Astrocyte of the cerebellum (primary cell): ENCODE results near the gene RIPK4.

Experiments used
- DNase-seq: peaks from one replicate; pipeline ENCODE4 v3.0.0-alpha.2; 2011; ENCODE audit warnings: low read depth
- H3K4me3 ChIP-seq: 2 replicates; pipeline ENCODE4 v1.5.1; 2011; ENCODE audit warnings: mild to moderate bottlenecking, low read depth, low read length, moderate library complexity
- in situ Hi-C: cut with HindIII; loops from 2 replicates; pipeline ENCODE4 v1.10.0; 2017; ENCODE audit warnings: low sequenced_read_pairs
- TF ChIP-seq, protein P1 (sequence below): IDR thresholded peaks from 2 replicates; pipeline ENCODE4 v1.5.1; 2012; ENCODE audit warnings: low read length, low read depth, moderate library complexity, mild to moderate bottlenecking; ENCODE audit errors: missing control alignments

Gene RIPK4

DNA sequence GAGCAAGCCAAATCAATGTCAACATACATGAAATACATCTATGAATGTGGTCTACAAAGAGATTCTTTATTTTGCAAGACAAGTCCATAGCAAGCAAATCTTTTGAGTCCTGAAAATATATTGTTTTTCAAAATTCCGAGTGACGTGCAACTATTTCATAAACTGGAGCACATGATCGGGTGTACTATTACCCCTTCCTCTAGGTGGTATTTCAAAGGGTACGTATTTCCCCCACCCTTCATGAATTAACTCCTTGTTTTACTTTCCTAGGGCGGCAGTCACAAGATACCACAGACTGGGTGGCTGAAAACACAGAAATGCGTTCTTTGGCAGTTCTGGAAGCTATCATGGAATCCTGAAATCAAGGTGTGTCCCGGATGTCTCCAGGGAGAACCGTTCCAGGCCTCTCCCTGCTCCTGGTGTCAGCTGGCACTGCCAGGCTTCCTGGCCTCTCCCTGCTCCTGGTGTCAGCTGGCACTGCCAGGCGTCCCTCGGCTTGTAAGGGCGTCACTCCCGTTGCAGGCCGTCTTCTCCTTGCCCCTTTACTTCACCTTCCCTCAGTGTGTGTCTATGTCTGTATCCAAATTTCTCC lies 55.3 kb downstream of the RIPK4 start:
- no peak overlapping the region for H3K4me3 ChIP-seq
- TF ChIP-seq, protein P1, sequence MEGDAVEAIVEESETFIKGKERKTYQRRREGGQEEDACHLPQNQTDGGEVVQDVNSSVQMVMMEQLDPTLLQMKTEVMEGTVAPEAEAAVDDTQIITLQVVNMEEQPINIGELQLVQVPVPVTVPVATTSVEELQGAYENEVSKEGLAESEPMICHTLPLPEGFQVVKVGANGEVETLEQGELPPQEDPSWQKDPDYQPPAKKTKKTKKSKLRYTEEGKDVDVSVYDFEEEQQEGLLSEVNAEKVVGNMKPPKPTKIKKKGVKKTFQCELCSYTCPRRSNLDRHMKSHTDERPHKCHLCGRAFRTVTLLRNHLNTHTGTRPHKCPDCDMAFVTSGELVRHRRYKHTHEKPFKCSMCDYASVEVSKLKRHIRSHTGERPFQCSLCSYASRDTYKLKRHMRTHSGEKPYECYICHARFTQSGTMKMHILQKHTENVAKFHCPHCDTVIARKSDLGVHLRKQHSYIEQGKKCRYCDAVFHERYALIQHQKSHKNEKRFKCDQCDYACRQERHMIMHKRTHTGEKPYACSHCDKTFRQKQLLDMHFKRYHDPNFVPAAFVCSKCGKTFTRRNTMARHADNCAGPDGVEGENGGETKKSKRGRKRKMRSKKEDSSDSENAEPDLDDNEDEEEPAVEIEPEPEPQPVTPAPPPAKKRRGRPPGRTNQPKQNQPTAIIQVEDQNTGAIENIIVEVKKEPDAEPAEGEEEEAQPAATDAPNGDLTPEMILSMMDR: no peak
- no peak for DNase-seq
- in situ Hi-C loops: no loop called here

GRCh38 chr21:41710823-41711160 lies 56.1 kb downstream of the RIPK4 start:
- H3K4me3 ChIP-seq: no peak overlapping the region
- in situ Hi-C loops: no loop called here
- DNase-seq: no peak
- TF ChIP-seq, protein P1: no peak

GRCh38 chr21:41709965-41710822 lies 56.7 kb downstream of the RIPK4 start:
- TF ChIP-seq, protein P1: no peak
- in situ Hi-C loops: no loop called here
- no peak overlapping the region for H3K4me3 ChIP-seq
- DNase-seq: no peak

DNA sequence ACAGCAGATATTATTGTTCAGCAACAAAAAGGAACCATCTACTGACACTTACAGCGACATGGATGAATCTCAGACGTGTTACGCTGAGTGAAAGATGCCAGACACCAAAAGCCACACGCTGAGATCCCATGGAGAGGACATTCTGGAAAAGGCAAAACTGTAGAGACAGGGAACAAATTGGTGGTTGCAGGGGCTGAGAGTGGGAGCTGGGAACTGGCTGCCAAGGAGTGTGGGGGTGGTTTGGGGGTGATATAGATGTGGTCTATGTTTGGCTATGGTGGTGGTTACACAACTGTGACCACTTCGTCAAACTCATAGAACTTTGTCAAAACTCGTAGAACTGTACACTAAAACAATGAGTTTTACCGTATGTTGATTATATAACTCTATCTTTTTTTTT lies 57.7 kb downstream of the RIPK4 start:
- TF ChIP-seq, protein P1: no peak
- in situ Hi-C loops: no loop called here
- H3K4me3 ChIP-seq: no peak overlapping the region
- no peak for DNase-seq

DNA sequence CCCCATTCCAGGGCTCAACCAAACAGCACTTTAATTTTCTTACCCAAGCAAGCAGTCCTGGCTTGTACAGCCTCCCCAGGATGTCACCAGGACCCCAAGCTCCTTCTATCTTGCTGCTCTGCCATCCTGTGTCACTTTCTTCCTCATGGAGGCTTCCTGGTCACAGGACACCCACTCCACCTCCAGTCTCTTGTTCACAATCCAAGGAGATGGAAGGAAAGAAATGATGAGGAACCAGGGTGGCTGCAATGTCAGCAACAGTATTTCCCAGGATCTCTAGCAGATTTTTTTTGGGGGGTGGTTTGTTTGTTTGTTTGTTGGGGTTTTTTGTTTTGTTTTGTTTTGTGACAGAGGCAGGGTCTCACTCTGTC lies 58.9 kb downstream of the RIPK4 start:
- no peak for DNase-seq
- H3K4me3 ChIP-seq: no peak overlapping the region
- in situ Hi-C loops: no loop called here
- TF ChIP-seq, protein P1: no peak

GRCh38 chr21:41707231-41707959 lies 59.5 kb downstream of the RIPK4 start:
- DNase-seq: peak; percentile 8
- TF ChIP-seq, protein P1: no peak

More at GRCh38 chr21:41707231-41707959, 59.5 kb downstream of the RIPK4 start:
- in situ Hi-C loops: no loop called here
- H3K4me3 ChIP-seq: no peak overlapping the region
